HepG2 (cell line): ENCODE results near the gene HTR6. TPM values are rescaled to one million over a fixed set of nuclear protein-coding genes. Genes with fewer than 3 reads are reported as not detected.
A peak's percentile ranks its signal among the peaks of the same experiment; 100 is the strongest.

Experiments used
- ATAC-seq: fragments of 200-7000 bp; cut with Tn5 transposase; 3 replicates; pipeline ENCODE4 v1.9.1; 2020; ENCODE audit warnings: mild to moderate bottlenecking, moderate library complexity
- BruUV-seq: library from RNA; stranded (reverse); fragments of 400-500 nt; replicated peaks from 2 replicates; lab custom pipeline; 2021; lab: Mats Ljungman, UMichigan
- CTCF ChIA-PET: fragments of 300-600 bp; formaldehyde crosslinking; extraction: SDS; loops from one replicate; lab custom pipeline; 2021; ENCODE audit warnings: low total read pairs, inconsistent platforms, low intra/inter-chr PET ratio; lab: Yijun Ruan, JAX
- POLR2A ChIA-PET: fragments of 350-600 bp; sonication (Branson Sonifier 250); formaldehyde crosslinking; loops from one replicate; lab custom pipeline; 2020; ENCODE audit warnings: antibody characterized with exemption, inconsistent platforms; lab: Yijun Ruan, JAX
- DNase-seq: peaks from one replicate; pipeline ENCODE4 v3.0.0-alpha.2; 2015; ENCODE audit warnings: low spot score
- FAIRE-seq: peaks from 3 replicates; lab custom pipeline; 2011; peaks lifted over from hg19 to GRCh38; lab: Jason Lieb, UNC
- H2AFZ ChIP-seq: one replicate; pipeline ENCODE4 v1.6.1; 2011; ENCODE audit warnings: low read length, inconsistent platforms
- H3K27ac ChIP-seq: fragments of 300-600 bp; 3 replicates; pipeline ENCODE4 v1.8.0; 2011; ENCODE audit warnings: mixed run types, mild to moderate bottlenecking, mixed read lengths, low read length, inconsistent platforms; ENCODE audit not compliant: insufficient read depth; ENCODE audit errors: extremely low read length
- H3K27me3 ChIP-seq, 2 experiments: fragments of 200-600 bp in 1 of 2; 2 replicates in 1 of 2; 3 replicates in 1 of 2; pipeline versions ENCODE4 v1.6.0 to v1.8.0; 2011; ENCODE audit warnings: low read length in 2 of 2, mild to moderate bottlenecking in 2 of 2, moderate library complexity in 2 of 2, inconsistent platforms in 1 of 2; ENCODE audit not compliant: insufficient read depth in 2 of 2, control insufficient read depth in 1 of 2
- H3K36me3 ChIP-seq, 2 experiments: fragments of 200-600 bp in 1 of 2; replicated peaks in 1 of 2; 2 replicates in 1 of 2; 3 replicates in 1 of 2; pipeline versions ENCODE4 v1.5.1 to v1.8.0; 2011; ENCODE audit warnings: low read length in 2 of 2, inconsistent platforms in 1 of 2; ENCODE audit not compliant: insufficient read depth in 2 of 2, control insufficient read depth in 1 of 2
- H3K4me1 ChIP-seq: 2 replicates; pipeline ENCODE4 v1.5.1; 2012; ENCODE audit warnings: low read length, inconsistent platforms; ENCODE audit not compliant: insufficient read depth
- H3K4me2 ChIP-seq: 2 replicates; pipeline ENCODE4 v1.6.0; 2011; ENCODE audit warnings: low read depth, low read length, inconsistent platforms
- H3K4me3 ChIP-seq, 3 experiments: fragments of 200-600 bp in 1 of 3; sonication (generic), shearing (Covaris generic) in 1 of 3; replicated peaks in 1 of 3; 2 replicates each; pipeline ENCODE4 v1.5.1; 2011 to 2016; ENCODE audit warnings: low read length in 3 of 3, inconsistent platforms in 2 of 3, low read depth in 2 of 3, mild to moderate bottlenecking in 2 of 3, control low read depth in 1 of 3, mixed read lengths in 1 of 3; ENCODE audit not compliant: insufficient read depth in 1 of 3
- H3K79me2 ChIP-seq: one replicate; pipeline ENCODE4 v1.6.1; 2011; ENCODE audit warnings: low read length, inconsistent platforms; ENCODE audit not compliant: insufficient read depth
- H3K9ac ChIP-seq: 2 replicates; pipeline ENCODE4 v1.6.0; 2011; ENCODE audit warnings: mild to moderate bottlenecking, low read depth, low read length, inconsistent platforms; ENCODE audit not compliant: insufficient read depth
- H3K9me3 ChIP-seq: 2 replicates; pipeline ENCODE4 v1.5.1; 2012; ENCODE audit warnings: mild to moderate bottlenecking, low read length
- H4K20me1 ChIP-seq: 2 replicates; pipeline ENCODE4 v1.6.0; 2011; ENCODE audit warnings: inconsistent platforms, mild to moderate bottlenecking, low read length, moderate library complexity; ENCODE audit not compliant: insufficient read depth
- ETV6 ChIP-seq: sonication (generic); formaldehyde crosslinking; conservative IDR thresholded peaks from 2 replicates; pipeline ENCODE4 v1.4.0; 2020; ENCODE audit warnings: missing genetic modification reagents
- RBAK ChIP-seq: sonication (generic); formaldehyde crosslinking; IDR thresholded peaks from 2 replicates; pipeline ENCODE4 v1.5.1; 2020; ENCODE audit warnings: mild to moderate bottlenecking, missing genetic modification reagents
- ZNF12 ChIP-seq: sonication (generic); formaldehyde crosslinking; IDR thresholded peaks from 2 replicates; pipeline ENCODE4 v1.5.0; 2020; ENCODE audit warnings: missing genetic modification reagents
- ZSCAN9 ChIP-seq: IDR thresholded peaks from 2 replicates; pipeline ENCODE4 v1.6.1; 2016; ENCODE audit warnings: borderline replicate concordance
- WGBS: methylation state at CpG from one replicate; pipeline ENCODE4 v1.1.6; 2017; ENCODE audit warnings: low lambda C conversion rate; 5-methylcytosine and 5-hydroxymethylcytosine counted together
- in situ Hi-C: cut with HindIII; loops from 2 replicates; pipeline ENCODE4 v1.10.0; 2017; ENCODE audit warnings: low pct_unique_long_range_greater_than_20kb; ENCODE audit not compliant: extremely low pct_ligation_motif_present
- intact Hi-C: fragments of 100-400 bp; cut with micrococcal nuclease; formaldehyde crosslinking; loops from one replicate; pipeline ENCODE4 v1.10.0; 2022; ENCODE audit not compliant: unreplicated experiment
- polyA plus RNA-seq, 8 experiments: library from polyadenylated mRNA; depleted of rRNA in 3 of 8; stranded (reverse) in 7 of 8; unstranded in 1 of 8; fragments of >200 nt; fragmentation: Illumina TruSeq in 4 of 8; extraction: Trizol in 4 of 8; gene quantifications; 2 replicates each; pipeline versions ENCODE4 v1.2.1 to v1.2.3, GENCODE V29; 2011 to 2016; ENCODE audit warnings: low read depth in 4 of 8, missing spikeins in 1 of 8, mixed read lengths in 1 of 8; ENCODE audit not compliant: insufficient read depth in 1 of 8
- total RNA-seq, 5 experiments: library from RNA; depleted of rRNA; stranded (reverse); fragments of >200 nt; fragmentation: Illumina TruSeq; extraction: Trizol; gene quantifications; 2 replicates each; pipeline ENCODE4 v1.2.3, GENCODE V29; 2016; ENCODE audit warnings: low read depth in 1 of 5
- TF ChIP-seq, protein P1 (sequence below), 2 experiments: sonication (generic) in 1 of 2; formaldehyde crosslinking in 1 of 2; IDR thresholded peaks; 2 replicates each; pipeline versions ENCODE4 v1.4.0 to v1.6.1; 2018 to 2020; ENCODE audit warnings: missing genetic modification reagents in 2 of 2, borderline replicate concordance in 1 of 2, low read depth in 1 of 2, mild to moderate bottlenecking in 1 of 2, missing biosample characterization in 1 of 2

The HTR6 gene
- total and polyA plus RNA-seq, 2 of the 13 experiments (the other 11 are each of a cell fraction or from before 2014, with no cell fraction given) = 0.04 TPM; not detected in 1

GRCh38 chr1:19728413-19729145, 63.9 kb downstream of the HTR6 start (continued):
- TF ChIP-seq ETV6 (CRISPR knock-in tag) (no peak), ZSCAN9 (CRISPR knock-in tag) (no peak)

GRCh38 chr1:19730232-19730631, 65.6 kb downstream of the HTR6 start:
- WGBS = 83% methylated on average over 3 of the region's 3 CpGs

More at GRCh38 chr1:19730232-19730631, 65.6 kb downstream of the HTR6 start:
- no peak overlapping the region for H3K4me2 ChIP-seq
- H2AFZ ChIP-seq = no peak overlapping the region
- no peak for DNase-seq
- TF ChIP-seq ZNF12 (peak; percentile 97), RBAK (CRISPR knock-in tag) (peak; percentile 97)
- TF ChIP-seq, protein P1, sequence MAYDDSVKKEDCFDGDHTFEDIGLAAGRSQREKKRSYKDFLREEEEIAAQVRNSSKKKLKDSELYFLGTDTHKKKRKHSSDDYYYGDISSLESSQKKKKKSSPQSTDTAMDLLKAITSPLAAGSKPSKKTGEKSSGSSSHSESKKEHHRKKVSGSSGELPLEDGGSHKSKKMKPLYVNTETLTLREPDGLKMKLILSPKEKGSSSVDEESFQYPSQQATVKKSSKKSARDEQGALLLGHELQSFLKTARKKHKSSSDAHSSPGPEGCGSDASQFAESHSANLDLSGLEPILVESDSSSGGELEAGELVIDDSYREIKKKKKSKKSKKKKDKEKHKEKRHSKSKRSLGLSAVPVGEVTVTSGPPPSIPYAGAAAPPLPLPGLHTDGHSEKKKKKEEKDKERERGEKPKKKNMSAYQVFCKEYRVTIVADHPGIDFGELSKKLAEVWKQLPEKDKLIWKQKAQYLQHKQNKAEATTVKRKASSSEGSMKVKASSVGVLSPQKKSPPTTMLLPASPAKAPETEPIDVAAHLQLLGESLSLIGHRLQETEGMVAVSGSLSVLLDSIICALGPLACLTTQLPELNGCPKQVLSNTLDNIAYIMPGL (CRISPR knock-in tag; IDR thresholded peaks at IDR 0.05; ENCODE audit: borderline replicate concordance in 1 of 2, low read depth in 1 of 2) = no peak
- no peaks in the 10 kb centered on the region for H3K79me2 ChIP-seq
- in situ Hi-C loops = no loop called here
- no peaks in the 10 kb centered on the region for H3K36me3 ChIP-seq
- H4K20me1 ChIP-seq = no peaks in the 10 kb centered on the region
- FAIRE-seq = no peak
- no peak overlapping the region for H3K4me3 ChIP-seq
- ChIA-PET POLR2A (no interaction called here), CTCF (no interaction called here)
- peaks cover 4% of the 10 kb centered on the region; the same call in 1 of the 2 replicates for H3K9me3 ChIP-seq
- no peaks in the 10 kb centered on the region for H3K4me1 ChIP-seq
- no peak overlapping the region for H3K9ac ChIP-seq
- BruUV-seq = no TSS peak
- no peak for ATAC-seq
- no peaks in the 10 kb centered on the region for H3K27me3 ChIP-seq
- intact Hi-C loops = no loop called here
- H3K27ac ChIP-seq = no peak overlapping the region

Other genes with a start within 250 kb of the HTR6 start
- 58.9 and 84.1 TPM in 2 replicates for gene CAPZB, start 179.3 kb upstream of the HTR6 start, total RNA-seq (2016; rRNA removed; fragmentation: Illumina TruSeq; extraction: Trizol)
- 68.8 and 76.9 TPM in 2 replicates for gene CAPZB, start 179.3 kb upstream of the HTR6 start, polyA plus RNA-seq (2011; rRNA removed)
- gene NBL1, start 20.6 kb upstream of the HTR6 start, total RNA-seq (2016; rRNA removed; fragmentation: Illumina TruSeq; extraction: Trizol) = 1.9 and 2.7 TPM in 2 replicates
- gene NBL1, start 20.6 kb upstream of the HTR6 start, polyA plus RNA-seq (2011; rRNA removed) = 13.8 and 17.5 TPM in 2 replicates
- 3.9 and 4.1 TPM in 2 replicates for gene TMCO4, start 135.0 kb downstream of the HTR6 start, total RNA-seq (2016; rRNA removed; fragmentation: Illumina TruSeq; extraction: Trizol)
- gene TMCO4, start 135.0 kb downstream of the HTR6 start, polyA plus RNA-seq (2011; rRNA removed) = 2.1 and 3.3 TPM in 2 replicates
- 0.20 TPM in 1 of 2 replicates, not detected in the other for gene RNF186, start 150.4 kb downstream of the HTR6 start, total RNA-seq (2016; rRNA removed; fragmentation: Illumina TruSeq; extraction: Trizol)
- gene RNF186, start 150.4 kb downstream of the HTR6 start, polyA plus RNA-seq (2011; rRNA removed) = 0.07 and 0.10 TPM in 2 replicates
- gene OTUD3, start 217.5 kb downstream of the HTR6 start, total RNA-seq (2016; rRNA removed; fragmentation: Illumina TruSeq; extraction: Trizol) = 5.2 and 7.5 TPM in 2 replicates
- 5.2 and 5.6 TPM in 2 replicates for gene OTUD3, start 217.5 kb downstream of the HTR6 start, polyA plus RNA-seq (2011; rRNA removed)